ENCODE measurements around the gene CPT2.

Gene CPT2

GRCh38 chr1:53196485-53197290, at the start of gene CPT2:
TSS of gene CPT2 (plus strand) at chr1:53196824. CDS start at chr1:53196944, 120 bp downstream.
- DNase-seq, result peak; percentile 95

GRCh38 chr1:53147174-53147573, 49.5 kb upstream of the CPT2 start:
- no peak for DNase-seq

GRCh38 chr1:53148123-53148522, 48.5 kb upstream of the CPT2 start:
- DNase-seq, result no peak

- no peak for DNase-seq
These were observed 42.9 kb upstream of the CPT2 start for GRCh38 chr1:53153752-53154151.

DNA sequence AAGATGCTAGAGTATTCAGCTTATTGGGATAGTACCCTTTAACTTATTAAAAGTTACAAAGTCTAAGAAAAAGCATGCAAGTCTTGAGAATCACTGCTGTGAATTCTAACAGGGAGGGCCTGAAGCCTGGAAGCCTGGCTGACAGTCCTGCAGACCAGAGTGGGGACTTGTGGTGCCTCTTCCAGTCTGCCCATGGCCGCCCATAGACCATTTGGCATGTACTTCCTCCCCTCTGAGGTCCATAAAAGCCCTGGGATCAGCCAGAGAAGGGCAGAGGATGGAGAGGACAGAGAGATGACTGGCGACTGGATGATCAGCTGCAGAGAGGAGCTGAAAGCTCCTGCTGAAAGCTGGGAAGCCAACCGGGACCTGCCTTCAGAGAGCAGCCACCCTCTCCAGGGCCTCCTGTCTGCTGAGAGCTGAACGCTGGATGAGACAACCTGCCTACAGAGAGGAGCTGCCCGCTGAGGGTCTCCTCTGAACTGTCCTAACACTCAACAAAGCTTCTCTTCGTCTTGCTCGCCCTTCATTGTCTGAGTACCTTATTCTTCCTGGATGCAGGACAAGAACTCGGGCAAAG, 41.7 kb upstream of the CPT2 start:
- no peak for DNase-seq

DNA sequence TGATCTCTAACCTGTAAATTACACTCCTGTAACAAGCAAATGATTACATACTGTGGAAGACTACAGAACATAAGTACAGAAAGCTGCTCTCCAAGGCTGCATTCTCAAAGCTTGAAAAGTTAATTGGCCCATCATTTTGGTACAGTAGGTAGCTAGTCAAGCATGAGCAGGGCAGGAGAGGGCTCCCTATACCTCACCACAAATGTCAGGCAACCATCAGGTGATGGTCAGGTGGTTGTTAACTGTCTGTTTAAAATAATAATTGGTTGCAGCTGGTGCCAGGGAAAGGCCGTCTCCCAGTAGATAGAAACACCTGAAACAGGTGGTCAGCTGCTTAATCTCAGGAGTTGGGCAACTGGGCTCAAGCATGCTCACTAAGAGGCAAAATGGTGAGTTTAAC, 41.1 kb upstream of the CPT2 start:
- DNase-seq, result no peak

- DNase-seq, result no peak
These were observed 40.7 kb upstream of the CPT2 start for GRCh38 chr1:53155945-53156344.

- no peak for DNase-seq
These were observed 39.8 kb upstream of the CPT2 start for GRCh38 chr1:53156783-53157182.

GRCh38 chr1:53158900-53159299, 37.7 kb upstream of the CPT2 start:
- DNase-seq, result no peak

DNA sequence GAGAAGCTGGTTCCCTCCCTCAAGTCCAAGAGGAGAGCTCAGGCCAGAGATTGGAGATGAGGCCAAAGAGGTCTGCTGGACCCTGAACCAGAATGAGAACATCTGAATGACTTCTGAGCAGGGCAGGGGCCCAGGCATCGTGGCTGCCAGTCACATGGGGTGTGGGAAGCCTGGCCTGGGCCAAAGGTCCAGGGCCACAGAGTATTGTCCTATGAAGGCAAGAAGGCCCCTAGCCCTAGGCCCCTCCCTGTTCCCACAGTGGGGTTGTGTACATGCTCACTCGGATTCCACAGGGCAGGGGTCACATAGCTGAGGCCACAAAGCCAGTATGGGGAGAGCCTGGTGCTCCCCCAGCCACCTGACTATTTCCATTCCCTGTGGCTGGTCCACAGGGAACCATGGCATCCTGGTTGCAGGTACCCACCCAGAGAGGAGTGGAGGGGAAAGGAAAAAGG, 35.7 kb upstream of the CPT2 start:
- DNase-seq, result no peak

GRCh38 chr1:53162621-53163020, 34.0 kb upstream of the CPT2 start:
- no peak for DNase-seq

DNA sequence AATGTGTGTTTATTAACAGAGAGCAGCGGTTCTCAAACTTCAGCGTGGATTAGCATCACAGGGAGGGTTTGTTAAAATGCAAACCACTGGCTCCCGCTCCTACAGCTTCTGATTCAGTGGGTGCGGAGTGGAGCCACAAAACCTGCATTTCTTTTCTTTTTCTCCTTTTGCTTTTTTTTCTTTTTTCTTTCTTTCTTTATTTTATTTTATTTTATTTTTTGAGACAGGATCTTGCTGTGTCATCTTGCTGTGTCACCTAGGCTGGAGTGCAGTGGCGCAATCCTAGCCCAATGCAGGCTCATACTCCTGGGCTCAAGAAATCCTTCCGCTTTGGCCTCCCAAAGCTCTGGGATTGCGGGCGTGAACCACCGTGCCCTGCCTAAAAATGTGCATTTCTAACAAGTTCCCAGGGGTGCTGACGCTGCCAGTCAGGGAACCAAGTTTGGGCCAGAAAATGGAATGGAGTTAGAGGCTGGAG, 33.3 kb upstream of the CPT2 start:
- no peak for DNase-seq

DNA sequence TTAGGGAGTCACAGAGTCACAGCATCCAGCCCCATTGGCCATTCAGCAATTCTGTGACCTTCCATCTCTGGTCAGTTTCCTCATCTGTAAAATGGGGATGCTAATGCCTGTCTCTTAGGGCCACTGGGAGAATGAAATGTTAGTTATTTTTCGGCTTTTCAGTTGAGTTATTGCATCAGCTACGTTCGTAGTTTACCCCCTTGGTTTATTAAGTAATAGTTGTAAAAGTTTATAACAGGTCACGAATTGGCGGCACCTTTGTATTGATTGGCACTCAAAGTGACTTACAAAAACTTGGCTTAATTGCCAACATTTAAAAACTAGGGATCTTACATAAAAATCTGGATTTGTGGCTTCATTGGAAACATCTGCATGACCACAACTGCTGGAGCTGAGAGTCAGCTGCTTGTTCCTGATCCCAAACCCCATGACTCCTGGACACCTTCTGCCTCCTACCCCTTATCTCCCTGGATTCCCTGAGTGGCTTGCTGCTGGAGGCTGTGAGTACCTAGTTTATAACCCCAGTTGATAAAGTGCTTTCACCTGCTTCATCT, 31.1 kb upstream of the CPT2 start:
- no peak for DNase-seq

DNA sequence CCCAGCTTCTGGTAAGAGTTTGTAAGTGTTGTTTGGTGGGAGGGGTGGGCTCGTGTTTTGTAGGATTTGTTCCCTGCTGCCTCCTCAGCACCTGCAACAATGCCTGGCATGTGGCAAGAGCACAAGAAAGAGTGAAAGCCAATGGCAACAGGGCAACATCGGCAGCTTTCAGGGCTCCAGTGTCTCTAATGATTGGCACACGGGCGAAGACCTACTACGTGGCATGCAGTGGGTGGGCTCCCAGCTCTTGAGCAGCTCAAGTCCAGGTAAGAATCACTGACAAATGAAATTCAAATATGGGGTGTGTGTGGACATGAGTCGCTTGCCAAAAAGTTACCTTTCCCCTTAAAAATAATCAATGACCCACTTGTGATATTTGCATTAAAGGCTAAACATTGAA, 30.3 kb upstream of the CPT2 start:
- DNase-seq, result no peak

DNA sequence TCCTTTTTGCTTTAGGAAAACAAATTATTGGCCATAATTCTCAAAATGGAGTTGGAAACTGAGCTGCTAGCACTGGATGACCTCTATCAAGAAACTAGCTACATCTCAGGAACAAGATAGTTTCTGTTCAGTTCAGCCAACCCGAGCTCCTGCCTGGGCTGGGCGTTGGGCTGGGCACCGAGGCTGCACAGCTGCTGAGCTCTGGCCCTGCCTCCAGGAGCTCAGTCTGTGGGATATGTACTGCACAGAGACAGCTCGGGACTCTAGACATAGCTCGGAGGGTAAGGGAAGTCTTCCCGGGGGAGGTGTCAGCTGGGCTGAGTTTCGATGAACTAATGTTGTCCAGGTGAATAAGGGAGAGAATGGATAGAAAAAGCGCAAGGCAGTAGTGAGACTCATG, 29.7 kb upstream of the CPT2 start:
- no peak for DNase-seq

- DNase-seq, result no peak
These were observed 24.0 kb upstream of the CPT2 start for GRCh38 chr1:53172426-53173128.

GRCh38 chr1:53174971-53175913, 21.4 kb upstream of the CPT2 start:
- no peak for DNase-seq

GRCh38 chr1:53176452-53177208, 20.0 kb upstream of the CPT2 start:
- no peak for DNase-seq

DNA sequence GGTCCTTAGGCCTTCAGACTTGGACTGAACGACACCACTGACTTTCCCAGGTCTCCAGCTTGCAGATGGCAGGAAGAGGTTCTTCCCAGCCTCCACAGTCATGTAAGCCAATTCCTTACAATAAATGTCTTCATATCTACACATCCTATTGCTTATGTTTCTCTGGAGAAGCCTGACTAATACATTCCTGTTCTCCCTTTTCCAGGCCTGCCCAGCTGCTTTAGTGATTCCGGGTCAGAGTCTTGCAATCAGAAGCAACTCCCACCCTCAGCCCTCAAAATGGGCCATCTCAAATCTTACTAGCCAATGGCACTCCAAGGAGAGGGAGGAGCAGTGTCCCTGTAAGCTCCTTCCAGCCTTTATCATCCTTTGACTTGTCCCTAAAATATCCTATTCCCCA, 16.4 kb upstream of the CPT2 start:
- no peak for DNase-seq

DNA sequence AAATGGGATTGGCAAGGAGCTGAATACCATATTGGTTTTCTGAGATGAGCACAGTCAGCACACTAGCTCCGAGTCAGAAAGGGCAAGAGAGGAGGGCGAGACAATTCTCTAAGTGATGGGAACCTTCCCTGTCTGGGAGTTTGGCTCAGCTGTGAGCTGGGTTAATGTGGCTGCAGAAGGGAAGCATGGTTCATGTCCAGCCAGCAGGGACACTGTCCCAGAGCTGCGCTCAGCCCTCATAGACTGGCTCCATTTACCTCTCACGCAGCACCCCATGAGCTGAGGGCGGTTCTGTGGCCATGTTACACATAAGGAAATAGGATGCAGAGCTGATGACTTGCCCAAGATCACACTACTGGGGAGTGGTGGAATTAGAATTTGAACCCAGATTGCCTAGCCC, 15.7 kb upstream of the CPT2 start:
- DNase-seq, result no peak

DNA sequence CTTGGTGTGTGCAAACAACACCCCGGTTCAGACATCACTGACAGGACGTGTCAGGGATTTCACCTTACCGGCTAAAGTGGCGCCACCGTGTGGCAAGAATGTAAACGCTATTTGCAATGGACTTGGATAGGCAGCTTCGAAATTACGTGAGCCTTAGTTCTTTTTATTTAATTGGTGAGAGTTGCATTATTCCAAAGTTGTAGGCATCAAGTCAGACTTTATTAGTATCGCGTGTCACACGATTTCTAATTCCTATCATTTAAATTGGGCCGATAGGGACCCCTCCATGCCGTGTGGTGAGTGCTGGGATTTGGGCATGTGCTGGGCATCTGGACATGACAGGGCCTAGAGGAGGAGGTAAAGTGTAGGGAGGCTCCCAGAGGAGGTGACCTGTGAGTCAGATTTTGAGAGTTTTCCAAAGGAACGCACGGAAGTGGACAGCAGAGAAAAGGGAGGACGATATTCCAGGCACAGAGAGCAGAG, 14.5 kb upstream of the CPT2 start:
- DNase-seq, result peak; percentile 91

- no peak for DNase-seq
These were observed 13.9 kb upstream of the CPT2 start for GRCh38 chr1:53182716-53183094.

Measured in activated CD4-positive, alpha-beta T cell treated with anti-CD3 and anti-CD28 coated beads for 48 hours (primary cell).